ENCODE results near the gene CREB3L4.
A peak's percentile ranks its signal among the peaks of the same experiment; 100 is the strongest.

The CREB3L4 gene

GRCh38 chr1:153922076-153922971 lies 45.4 kb upstream of the CREB3L4 start:
- peak; percentile 17; the same call in 1 of the 2 replicates for TF ChIP-seq TCF12 (IDR thresholded peaks at IDR 0.05; ENCODE audit: low read depth)
- TF ChIP-seq RAD21 (IDR thresholded peaks at IDR 0.05; ENCODE audit: low read depth): peak; percentile 14; the same call in 1 of the 2 replicates
- no peak for TF ChIP-seq FOXM1 (IDR thresholded peaks at IDR 0.05; ENCODE audit: borderline replicate concordance, low read depth)
- no peak for TF ChIP-seq CREB1 (IDR thresholded peaks at IDR 0.05; ENCODE audit: low read depth)
- no peak for TF ChIP-seq CEBPB (IDR thresholded peaks at IDR 0.05)
- peak; percentile 4; the same call in 1 of the 2 replicates for TF ChIP-seq NFIC (IDR thresholded peaks at IDR 0.05)
- TF ChIP-seq USF1 (IDR thresholded peaks at IDR 0.05): no peak
- peak; percentile 54; the same call in 1 of the 2 replicates for TF ChIP-seq MAX (IDR thresholded peaks at IDR 0.05)
- no peak; the same call in 1 of the 2 replicates for TF ChIP-seq TAF1 (IDR thresholded peaks at IDR 0.05; ENCODE audit: low read depth)
- TF ChIP-seq YY1 (IDR thresholded peaks at IDR 0.05; ENCODE audit: low read depth): no peak
- peak; percentile 67 for TF ChIP-seq EGR1 (IDR thresholded peaks at IDR 0.05)

DNA sequence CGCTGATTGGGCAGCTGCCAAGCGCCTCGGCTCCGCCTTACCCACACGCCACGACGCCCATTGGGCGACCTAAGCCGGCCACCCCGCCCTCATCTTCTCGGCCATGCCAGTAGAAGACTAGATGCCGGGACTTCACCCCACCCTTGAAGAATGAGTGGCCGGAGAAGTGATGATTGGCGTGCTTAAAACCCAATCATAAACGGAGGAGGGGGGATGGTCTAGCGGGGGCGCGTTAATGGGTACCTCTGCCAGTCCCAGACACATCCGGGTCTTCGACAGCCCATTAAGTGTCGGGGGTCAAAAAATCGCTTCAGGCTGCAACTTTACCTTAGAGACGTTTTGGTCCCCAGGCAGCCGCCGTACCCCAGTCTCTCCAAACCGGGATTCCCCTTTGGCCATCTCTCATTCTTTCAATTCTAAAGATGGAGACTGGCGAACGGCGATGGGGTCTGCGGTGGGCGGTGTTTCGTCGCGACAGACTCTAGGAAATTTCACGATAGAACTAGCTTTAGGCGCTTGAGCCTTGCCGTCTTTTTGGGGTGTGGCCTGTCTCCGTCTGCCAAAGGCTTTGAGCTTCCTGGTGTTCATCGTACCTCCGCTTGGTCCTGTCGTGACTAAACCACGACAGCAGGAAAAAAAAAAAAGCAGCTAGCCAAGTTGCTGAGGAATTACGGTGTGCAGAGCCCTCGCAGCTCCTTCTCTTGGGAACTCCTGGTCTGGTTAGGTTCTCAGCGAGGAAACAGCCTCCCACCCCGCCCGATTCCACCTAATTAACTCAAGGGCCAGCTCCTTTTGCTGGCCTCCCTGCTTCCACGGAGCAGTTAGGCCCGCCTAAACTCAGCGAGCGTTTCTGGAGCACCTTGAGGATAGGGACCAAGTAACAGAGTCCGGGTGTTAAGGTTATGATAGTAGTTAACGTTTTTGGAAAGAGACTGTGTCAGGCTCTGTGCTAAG lies 44.5 kb upstream of the CREB3L4 start, which contains the start of gene GATAD2B:
GATAD2B (minus strand) TSS at position 1 of the 954 bp plus-strand sequence. CDS start 94,625 bp downstream, outside the sequence.
- TF ChIP-seq CEBPB (IDR thresholded peaks at IDR 0.05) (no peak), TCF12 (IDR thresholded peaks at IDR 0.05; ENCODE audit: low read depth) (no peak), ZBTB7A (IDR thresholded peaks at IDR 0.05; ENCODE audit: low read depth) (no peak), TEAD4 (IDR thresholded peaks at IDR 0.05) (peak; percentile 13; the same call in 1 of the 2 replicates), EP300 (IDR thresholded peaks at IDR 0.05; ENCODE audit: borderline replicate concordance) (0 out of 2 replicates have a peak, but pooled peaks have one; percentile 12), USF1 (IDR thresholded peaks at IDR 0.05) (no peak), NFIC (IDR thresholded peaks at IDR 0.05) (0 out of 2 replicates have a peak, but pooled peaks have one; percentile 15), CREB1 (IDR thresholded peaks at IDR 0.05; ENCODE audit: low read depth) (no peak), EGR1 (IDR thresholded peaks at IDR 0.05) (peak; percentile 83), MAX (IDR thresholded peaks at IDR 0.05) (no peak; the same call in 1 of the 2 replicates), FOXM1 (IDR thresholded peaks at IDR 0.05; ENCODE audit: borderline replicate concordance, low read depth) (no peak), YY1 (IDR thresholded peaks at IDR 0.05; ENCODE audit: low read depth) (peak; percentile 17; the same call in 1 of the 2 replicates), RAD21 (IDR thresholded peaks at IDR 0.05; ENCODE audit: low read depth) (no peak), TAF1 (IDR thresholded peaks at IDR 0.05; ENCODE audit: low read depth) (peak; percentile 64)
- TF ChIP-seq, protein P1, sequence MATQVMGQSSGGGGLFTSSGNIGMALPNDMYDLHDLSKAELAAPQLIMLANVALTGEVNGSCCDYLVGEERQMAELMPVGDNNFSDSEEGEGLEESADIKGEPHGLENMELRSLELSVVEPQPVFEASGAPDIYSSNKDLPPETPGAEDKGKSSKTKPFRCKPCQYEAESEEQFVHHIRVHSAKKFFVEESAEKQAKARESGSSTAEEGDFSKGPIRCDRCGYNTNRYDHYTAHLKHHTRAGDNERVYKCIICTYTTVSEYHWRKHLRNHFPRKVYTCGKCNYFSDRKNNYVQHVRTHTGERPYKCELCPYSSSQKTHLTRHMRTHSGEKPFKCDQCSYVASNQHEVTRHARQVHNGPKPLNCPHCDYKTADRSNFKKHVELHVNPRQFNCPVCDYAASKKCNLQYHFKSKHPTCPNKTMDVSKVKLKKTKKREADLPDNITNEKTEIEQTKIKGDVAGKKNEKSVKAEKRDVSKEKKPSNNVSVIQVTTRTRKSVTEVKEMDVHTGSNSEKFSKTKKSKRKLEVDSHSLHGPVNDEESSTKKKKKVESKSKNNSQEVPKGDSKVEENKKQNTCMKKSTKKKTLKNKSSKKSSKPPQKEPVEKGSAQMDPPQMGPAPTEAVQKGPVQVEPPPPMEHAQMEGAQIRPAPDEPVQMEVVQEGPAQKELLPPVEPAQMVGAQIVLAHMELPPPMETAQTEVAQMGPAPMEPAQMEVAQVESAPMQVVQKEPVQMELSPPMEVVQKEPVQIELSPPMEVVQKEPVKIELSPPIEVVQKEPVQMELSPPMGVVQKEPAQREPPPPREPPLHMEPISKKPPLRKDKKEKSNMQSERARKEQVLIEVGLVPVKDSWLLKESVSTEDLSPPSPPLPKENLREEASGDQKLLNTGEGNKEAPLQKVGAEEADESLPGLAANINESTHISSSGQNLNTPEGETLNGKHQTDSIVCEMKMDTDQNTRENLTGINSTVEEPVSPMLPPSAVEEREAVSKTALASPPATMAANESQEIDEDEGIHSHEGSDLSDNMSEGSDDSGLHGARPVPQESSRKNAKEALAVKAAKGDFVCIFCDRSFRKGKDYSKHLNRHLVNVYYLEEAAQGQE (IDR thresholded peaks at IDR 0.05; ENCODE audit: low read depth): no peak

- TF ChIP-seq TEAD4 (IDR thresholded peaks at IDR 0.05): no peak
- TF ChIP-seq TAF1 (IDR thresholded peaks at IDR 0.05; ENCODE audit: low read depth): no peak
- TF ChIP-seq USF1 (IDR thresholded peaks at IDR 0.05): no peak
- TF ChIP-seq CEBPB (IDR thresholded peaks at IDR 0.05): no peak
- no peak for TF ChIP-seq NFIC (IDR thresholded peaks at IDR 0.05)
- no peak for TF ChIP-seq CREB1 (IDR thresholded peaks at IDR 0.05; ENCODE audit: low read depth)
- TF ChIP-seq ZBTB7A (IDR thresholded peaks at IDR 0.05; ENCODE audit: low read depth): no peak
- TF ChIP-seq, protein P1 (IDR thresholded peaks at IDR 0.05; ENCODE audit: low read depth): no peak
- no peak for TF ChIP-seq MAX (IDR thresholded peaks at IDR 0.05)
- TF ChIP-seq FOXM1 (IDR thresholded peaks at IDR 0.05; ENCODE audit: borderline replicate concordance, low read depth): no peak
- TF ChIP-seq TCF12 (IDR thresholded peaks at IDR 0.05; ENCODE audit: low read depth): no peak
Observed at GRCh38 chr1:153926405-153926804, 41.3 kb upstream of the CREB3L4 start.

Data from Ishikawa (cell line).